ENCODE measurements around the gene MKNK2. TPM values are rescaled to one million over a fixed set of nuclear protein-coding genes. Genes with fewer than 3 reads are reported as not detected.
A peak's percentile ranks its signal among the peaks of the same experiment; 100 is the strongest.

MKNK2 gene
- total and polyA plus RNA-seq, 2 of the 13 experiments (the other 11 are each of a cell fraction or from before 2014, with no cell fraction given) = 44.9 to 112 TPM

- TF ChIP-seq ZNF609 (CRISPR knock-in tag; IDR thresholded peaks at IDR 0.05; ENCODE audit: borderline replicate concordance) (peak; percentile 68; the same call in 1 of the 2 replicates), CSRNP2 (CRISPR knock-in tag; conservative IDR thresholded peaks at IDR 0.05; ENCODE audit: low read depth) (no peak), YEATS4 (CRISPR knock-in tag; IDR thresholded peaks at IDR 0.05; ENCODE audit: borderline replicate concordance) (peak; percentile 74), STAT6 (CRISPR knock-in tag; IDR thresholded peaks at IDR 0.05; ENCODE audit: borderline replicate concordance) (no peak), SALL1 (CRISPR knock-in tag; IDR thresholded peaks at IDR 0.05) (peak; percentile 57), ZNF766 (CRISPR knock-in tag; IDR thresholded peaks at IDR 0.05; ENCODE audit: borderline replicate concordance) (no peak; the same call in 1 of the 2 replicates), ZNF782 (CRISPR knock-in tag; IDR thresholded peaks at IDR 0.05; ENCODE audit: borderline replicate concordance) (peak; percentile 68; the same call in 1 of the 2 replicates), AFF4 (CRISPR knock-in tag; IDR thresholded peaks at IDR 0.05) (no peak), ZNF543 (CRISPR knock-in tag; IDR thresholded peaks at IDR 0.05) (peak; percentile 61; the same call in 1 of the 2 replicates), SOX13 (IDR thresholded peaks at IDR 0.05) (no peak; the same call in 1 of the 2 replicates), SOX13 (CRISPR knock-in tag; conservative IDR thresholded peaks at IDR 0.05 in 1 of 2, IDR thresholded peaks at IDR 0.05 in 1 of 2) (peak in 1 of 2 experiments; percentile 57; a peak in 1 of 4 replicates), TARDBP (CRISPR knock-in tag; IDR thresholded peaks at IDR 0.05) (peak; percentile 86)
Observed at GRCh38 chr19:2059422-2060201, 8.6 kb upstream of the MKNK2 start (continued).

All from HepG2 (cell line).